Adrenal gland (tissue), 5 donors: ENCODE measurements around the gene TMEM41B.

Source experiments
- POLR2A ChIP-seq, 2 donors: fragments of 450-650 bp; IDR thresholded peaks; one replicate each; pipeline ENCODE4 v1.6.1; 2017; ENCODE audit warnings: antibody characterized with exemption in 2 of 2, mild to moderate bottlenecking in 2 of 2, moderate library complexity in 1 of 2
- TF ChIP-seq, protein P1 (sequence below), 6 experiments: fragments of 450-650 bp in 4 of 6; fragments of 200-600 bp in 2 of 6; sonication (generic) in 1 of 6; IDR thresholded peaks; 1 replicate in 5 of 6; 2 replicates in 1 of 6; pipeline versions ENCODE4 v1.5.1 to v1.8.0; 2016 to 2021; ENCODE audit warnings: antibody characterized with exemption in 6 of 6, mild to moderate bottlenecking in 2 of 6, moderate library complexity in 1 of 6
- donor health status: DM: no; HTN: no; CAD: no.

DNA sequence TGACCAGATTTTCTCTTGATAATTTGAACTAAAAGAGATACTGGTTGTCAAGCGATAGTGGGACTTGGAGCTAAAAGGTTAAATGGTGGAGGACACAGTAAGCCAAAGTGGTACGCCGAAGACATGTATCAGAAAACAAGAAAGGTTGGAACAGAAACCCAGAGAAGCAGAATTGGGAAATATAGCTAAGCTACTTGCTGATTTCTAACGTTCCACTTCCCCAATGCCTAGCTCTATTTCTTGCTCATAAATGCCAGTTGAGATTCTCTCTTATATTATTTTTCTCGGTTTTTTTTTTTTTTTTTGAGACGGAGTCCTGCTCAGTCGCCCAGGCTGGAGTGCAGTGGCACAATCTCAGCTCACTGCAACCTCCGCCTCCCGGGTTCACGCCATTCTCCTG is 12.7 kb downstream of the TMEM41B start:
- TF ChIP-seq, protein P1, sequence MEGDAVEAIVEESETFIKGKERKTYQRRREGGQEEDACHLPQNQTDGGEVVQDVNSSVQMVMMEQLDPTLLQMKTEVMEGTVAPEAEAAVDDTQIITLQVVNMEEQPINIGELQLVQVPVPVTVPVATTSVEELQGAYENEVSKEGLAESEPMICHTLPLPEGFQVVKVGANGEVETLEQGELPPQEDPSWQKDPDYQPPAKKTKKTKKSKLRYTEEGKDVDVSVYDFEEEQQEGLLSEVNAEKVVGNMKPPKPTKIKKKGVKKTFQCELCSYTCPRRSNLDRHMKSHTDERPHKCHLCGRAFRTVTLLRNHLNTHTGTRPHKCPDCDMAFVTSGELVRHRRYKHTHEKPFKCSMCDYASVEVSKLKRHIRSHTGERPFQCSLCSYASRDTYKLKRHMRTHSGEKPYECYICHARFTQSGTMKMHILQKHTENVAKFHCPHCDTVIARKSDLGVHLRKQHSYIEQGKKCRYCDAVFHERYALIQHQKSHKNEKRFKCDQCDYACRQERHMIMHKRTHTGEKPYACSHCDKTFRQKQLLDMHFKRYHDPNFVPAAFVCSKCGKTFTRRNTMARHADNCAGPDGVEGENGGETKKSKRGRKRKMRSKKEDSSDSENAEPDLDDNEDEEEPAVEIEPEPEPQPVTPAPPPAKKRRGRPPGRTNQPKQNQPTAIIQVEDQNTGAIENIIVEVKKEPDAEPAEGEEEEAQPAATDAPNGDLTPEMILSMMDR (IDR thresholded peaks at IDR 0.05), result no peak
- TF ChIP-seq POLR2A (IDR thresholded peaks at IDR 0.05), result no peak
